IMR-90 (cell line): ENCODE results near the gene STAC. TPM values are rescaled to one million over a fixed set of nuclear protein-coding genes. Genes with fewer than 3 reads are reported as not detected.

Experiments used
- ATAC-seq: fragments of 200-7000 bp; cut with Tn5 transposase; 2 replicates; pipeline ENCODE4 v1.9.1; 2020; ENCODE audit warnings: low read depth, mild to moderate bottlenecking, moderate library complexity
- BruUV-seq: library from RNA; stranded (reverse); fragments of 400-500 nt; replicated peaks from 2 replicates; lab custom pipeline; 2021; lab: Mats Ljungman, UMichigan
- CTCF ChIA-PET: fragments of 300-600 bp; formaldehyde crosslinking; extraction: SDS; loops from one replicate; lab custom pipeline; 2021; ENCODE audit warnings: antibody characterized with exemption; lab: Yijun Ruan, JAX
- POLR2A ChIA-PET: fragments of 300-600 bp; sonication (Branson Sonifier 250); formaldehyde crosslinking; loops from one replicate; lab custom pipeline; 2022; ENCODE audit warnings: antibody characterized with exemption; ENCODE audit not compliant: unreplicated experiment; lab: Charles Lee
- DNase-seq: peaks from one replicate; pipeline ENCODE4 v3.0.0; 2013
- H2AFZ ChIP-seq: replicated peaks from 2 replicates; pipeline ENCODE3; 2013; ENCODE audit warnings: low read length, mild to moderate bottlenecking; ENCODE audit not compliant: poor library complexity
- H2AK5ac ChIP-seq: 2 replicates; pipeline ENCODE4 v1.6.1; 2013; ENCODE audit warnings: low read depth, low read length, inconsistent platforms
- H2AK9ac ChIP-seq: replicated peaks from 2 replicates; pipeline ENCODE3; 2013; ENCODE audit warnings: mild to moderate bottlenecking, low read depth, low read length, moderate library complexity; ENCODE audit not compliant: poor library complexity
- H2BK120ac ChIP-seq: 2 replicates; pipeline ENCODE4 v1.6.1; 2013; ENCODE audit warnings: low read depth, low read length, inconsistent platforms
- H2BK15ac ChIP-seq: 3 replicates; pipeline ENCODE4 v1.6.1; 2013; ENCODE audit warnings: low read depth, low read length, inconsistent platforms
- H2BK20ac ChIP-seq: 2 replicates; pipeline ENCODE4 v1.6.1; 2013; ENCODE audit warnings: low read depth, mild to moderate bottlenecking, inconsistent platforms, low read length, moderate library complexity
- H2BK5ac ChIP-seq: 2 replicates; pipeline ENCODE4 v1.6.1; 2013; ENCODE audit warnings: mild to moderate bottlenecking, low read depth, low read length, inconsistent platforms; ENCODE audit not compliant: poor library complexity, severe bottlenecking
- H3K14ac ChIP-seq: replicated peaks from 2 replicates; pipeline ENCODE4 v1.6.1; 2013; ENCODE audit warnings: low read depth, low read length, inconsistent platforms
- H3K18ac ChIP-seq: 2 replicates; pipeline ENCODE4 v1.6.1; 2013; ENCODE audit warnings: low read depth, low read length, control low read depth
- H3K23ac ChIP-seq: 2 replicates; pipeline ENCODE4 v1.6.1; 2013; ENCODE audit warnings: low read depth, low read length, inconsistent platforms
- H3K27ac ChIP-seq: 2 replicates; pipeline ENCODE4 v1.5.1; 2013; ENCODE audit warnings: mild to moderate bottlenecking, control low read depth, low read length; ENCODE audit not compliant: insufficient read depth
- H3K27me3 ChIP-seq: 2 replicates; pipeline ENCODE4 v1.6.1; 2013; ENCODE audit warnings: low read length; ENCODE audit not compliant: control insufficient read depth, insufficient read depth
- H3K36me3 ChIP-seq: 2 replicates; pipeline ENCODE4 v1.6.1; 2013; ENCODE audit warnings: low read length, mixed read lengths; ENCODE audit not compliant: control insufficient read depth, insufficient read depth
- H3K4ac ChIP-seq: 2 replicates; pipeline ENCODE4 v1.6.1; 2013; ENCODE audit warnings: low read depth, low read length, inconsistent platforms
- H3K4me1 ChIP-seq: 2 replicates; pipeline ENCODE4 v1.6.1; 2013; ENCODE audit warnings: low read length, mixed read lengths; ENCODE audit not compliant: control insufficient read depth, insufficient read depth
- H3K4me2 ChIP-seq: 2 replicates; pipeline ENCODE4 v1.6.1; 2013; ENCODE audit warnings: low read depth, mild to moderate bottlenecking, control low read depth, low read length, moderate library complexity
- H3K4me3 ChIP-seq: 2 replicates; pipeline ENCODE4 v1.5.1; 2013; ENCODE audit warnings: low read depth, mild to moderate bottlenecking, control low read depth, low read length, moderate library complexity; ENCODE audit not compliant: insufficient read depth
- H3K56ac ChIP-seq: 2 replicates; pipeline ENCODE4 v1.6.1; 2013; ENCODE audit warnings: low read length, inconsistent platforms; ENCODE audit not compliant: insufficient read depth; ENCODE audit errors: extremely low read depth
- H3K79me1 ChIP-seq, 2 experiments: 2 replicates each; pipeline ENCODE4 v1.6.1; 2013; ENCODE audit warnings: low read length in 2 of 2, inconsistent platforms in 1 of 2, low read depth in 1 of 2
- H3K9ac ChIP-seq: 2 replicates; pipeline ENCODE4 v1.6.1; 2013; ENCODE audit warnings: low read depth, low read length, control low read depth
- H3K9me1 ChIP-seq: 2 replicates; pipeline ENCODE4 v1.6.1; 2013; ENCODE audit warnings: low read length, inconsistent platforms; ENCODE audit not compliant: insufficient read depth
- H3K9me3 ChIP-seq: 2 replicates; pipeline ENCODE4 v1.6.1; 2013; ENCODE audit warnings: low read length; ENCODE audit not compliant: control insufficient read depth, insufficient read depth
- H4K20me1 ChIP-seq: 2 replicates; pipeline ENCODE4 v1.6.1; 2013; ENCODE audit warnings: low read length, inconsistent platforms; ENCODE audit not compliant: insufficient read depth
- H4K5ac ChIP-seq: 2 replicates; pipeline ENCODE4 v1.6.1; 2013; ENCODE audit warnings: mild to moderate bottlenecking, low read depth, low read length, control low read depth
- H4K8ac ChIP-seq, 2 experiments: 2 replicates each; pipeline ENCODE4 v1.6.1; 2013; ENCODE audit warnings: low read depth in 2 of 2, low read length in 2 of 2, control low read depth in 1 of 2, inconsistent platforms in 1 of 2
- H4K91ac ChIP-seq: 2 replicates; pipeline ENCODE4 v1.6.1; 2013; ENCODE audit warnings: low read depth, low read length, inconsistent platforms; ENCODE audit not compliant: insufficient read depth
- MXI1 ChIP-seq: IDR thresholded peaks from 2 replicates; pipeline ENCODE4 v1.6.1; 2012; ENCODE audit warnings: low read depth, mild to moderate bottlenecking, low read length, moderate library complexity, borderline replicate concordance
- POLR2A ChIP-seq: IDR thresholded peaks from 2 replicates; pipeline ENCODE4 v1.6.1; 2012; ENCODE audit warnings: mild to moderate bottlenecking, low read depth, low read length
- RCOR1 ChIP-seq: IDR thresholded peaks from 2 replicates; pipeline ENCODE4 v1.6.1; 2012; ENCODE audit warnings: mild to moderate bottlenecking, low read length, improper control_type of control experiment; ENCODE audit not compliant: insufficient replicate concordance
- WGBS, 2 experiments: methylation state at CpG; one replicate each; pipeline versions ENCODE4 v1.1.5 to v1.1.7; 2013; ENCODE audit warnings: missing lambda C conversion rate in 2 of 2; ENCODE audit not compliant: insufficient read length in 1 of 2; ENCODE audit errors: extremely low coverage in 2 of 2; 5-methylcytosine and 5-hydroxymethylcytosine counted together
- dilution Hi-C: fragments of 300-500 bp; cut with HindIII; formaldehyde crosslinking; loops from one replicate; pipeline ENCODE4 v1.14.3; 2018; ENCODE audit warnings: low sequenced_read_pairs; ENCODE audit not compliant: unreplicated experiment
- in situ Hi-C: fragments of 300-500 bp; cut with MboI; formaldehyde crosslinking; loops from 3 replicates; pipeline ENCODE4 v1.14.3; 2019; ENCODE audit warnings: low sequenced_read_pairs, inconsistent platforms, mixed read lengths
- intact Hi-C: fragments of 100-400 bp; cut with micrococcal nuclease; formaldehyde crosslinking; loops from 2 replicates; pipeline ENCODE4 v1.10.0; 2022
- polyA plus RNA-seq, 3 experiments: library from polyadenylated mRNA; depleted of rRNA; stranded (reverse); fragments of >200 nt; gene quantifications; 2 replicates each; pipeline ENCODE4 v1.2.3, GENCODE V29; 2012; ENCODE audit warnings: low replicate concordance in 1 of 3
- total RNA-seq: library from RNA; depleted of rRNA; stranded (reverse); fragments of >200 nt; gene quantifications from 2 replicates; pipeline ENCODE4 v1.2.3, GENCODE V29; 2012
- TF ChIP-seq, protein P1 (sequence below): fragments of 150-350 bp; IDR thresholded peaks from 2 replicates; pipeline ENCODE4 v1.6.1; 2016; ENCODE audit warnings: low read depth, mild to moderate bottlenecking, low read length, moderate library complexity, borderline replicate concordance
- TF ChIP-seq, protein P2 (sequence below): fragments of 150-350 bp; IDR thresholded peaks from 2 replicates; pipeline ENCODE4 v1.6.1; 2017; ENCODE audit warnings: mild to moderate bottlenecking, antibody characterized with exemption, low read length, low read depth

Gene STAC
- total and polyA plus RNA-seq, 2 of the 4 experiments (the other 2 are of a cell fraction) = 0.19 to 0.36 TPM

DNA sequence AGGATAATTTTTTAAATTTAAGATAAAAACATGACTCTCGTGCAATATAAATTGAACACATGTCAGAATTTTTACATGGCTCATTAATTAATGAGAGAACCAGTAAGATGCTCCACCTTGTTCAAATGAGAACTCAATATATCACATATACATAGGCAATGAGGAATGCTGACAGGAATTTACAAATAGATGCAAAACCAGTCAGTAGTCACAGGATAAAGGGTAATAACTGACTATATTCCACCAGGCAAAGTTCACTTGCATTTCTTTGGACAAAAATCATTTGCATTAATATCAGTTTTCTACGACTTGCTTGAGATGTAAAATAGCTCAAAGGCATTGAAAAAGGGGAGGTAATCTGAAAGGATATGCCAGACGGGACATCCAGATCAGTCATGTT lies 139.4 kb downstream of the STAC start:
- Histone ChIP-seq H2BK120ac (no peak overlapping the region), H4K91ac (no peak overlapping the region), H3K36me3 (no peaks in the 10 kb centered on the region), H3K14ac (no peak overlapping the region), H4K20me1 (no peaks in the 10 kb centered on the region), H3K27ac (no peak overlapping the region), H4K8ac (no peak overlapping the region), H2AK5ac (no peak overlapping the region), H3K4me2 (no peak overlapping the region), H3K9me1 (no peaks in the 10 kb centered on the region), H3K4me3 (no peak overlapping the region), H4K5ac (no peak overlapping the region), H3K4ac (no peak overlapping the region), H3K18ac (no peak overlapping the region), H2AFZ (no peak overlapping the region), H3K56ac (no peak overlapping the region), H3K4me1 (no peaks in the 10 kb centered on the region), H2BK5ac (no peak overlapping the region), H3K9ac (no peak overlapping the region), H2AK9ac (no peak overlapping the region), H3K79me1 (no peaks in the 10 kb centered on the region), H2BK15ac (no peak overlapping the region), H3K23ac (no peak overlapping the region), H3K9me3 (no peaks in the 10 kb centered on the region), H2BK20ac (no peak overlapping the region), H3K27me3 (no peaks in the 10 kb centered on the region)
- dilution Hi-C loops = no loop called here
- DNase-seq (no peak), ATAC-seq (no peak)
- TF ChIP-seq MXI1 = no peak
- TF ChIP-seq RCOR1 = no peak
- TF ChIP-seq, protein P1, sequence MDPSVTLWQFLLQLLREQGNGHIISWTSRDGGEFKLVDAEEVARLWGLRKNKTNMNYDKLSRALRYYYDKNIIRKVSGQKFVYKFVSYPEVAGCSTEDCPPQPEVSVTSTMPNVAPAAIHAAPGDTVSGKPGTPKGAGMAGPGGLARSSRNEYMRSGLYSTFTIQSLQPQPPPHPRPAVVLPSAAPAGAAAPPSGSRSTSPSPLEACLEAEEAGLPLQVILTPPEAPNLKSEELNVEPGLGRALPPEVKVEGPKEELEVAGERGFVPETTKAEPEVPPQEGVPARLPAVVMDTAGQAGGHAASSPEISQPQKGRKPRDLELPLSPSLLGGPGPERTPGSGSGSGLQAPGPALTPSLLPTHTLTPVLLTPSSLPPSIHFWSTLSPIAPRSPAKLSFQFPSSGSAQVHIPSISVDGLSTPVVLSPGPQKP = no peak
- TF ChIP-seq, protein P2, sequence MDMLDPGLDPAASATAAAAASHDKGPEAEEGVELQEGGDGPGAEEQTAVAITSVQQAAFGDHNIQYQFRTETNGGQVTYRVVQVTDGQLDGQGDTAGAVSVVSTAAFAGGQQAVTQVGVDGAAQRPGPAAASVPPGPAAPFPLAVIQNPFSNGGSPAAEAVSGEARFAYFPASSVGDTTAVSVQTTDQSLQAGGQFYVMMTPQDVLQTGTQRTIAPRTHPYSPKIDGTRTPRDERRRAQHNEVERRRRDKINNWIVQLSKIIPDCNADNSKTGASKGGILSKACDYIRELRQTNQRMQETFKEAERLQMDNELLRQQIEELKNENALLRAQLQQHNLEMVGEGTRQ = no peak
- TF ChIP-seq POLR2A = no peak
- CTCF ChIA-PET = interaction anchor here (0.6 kb wide), 1 partner anchor 358 kb away, joined by 4 read pairs; no protein-coding TSS in a partner anchor
- POLR2A ChIA-PET = no interaction called here
- WGBS, 2 experiments = no CpG with 5 or more reads among the region's 3 CpGs
- no TSS peak for BruUV-seq
- in situ Hi-C loops = no loop called here
- intact Hi-C loops = no loop called here
